ENCODE results near the gene NEDD4L.

Gene NEDD4L

DNA sequence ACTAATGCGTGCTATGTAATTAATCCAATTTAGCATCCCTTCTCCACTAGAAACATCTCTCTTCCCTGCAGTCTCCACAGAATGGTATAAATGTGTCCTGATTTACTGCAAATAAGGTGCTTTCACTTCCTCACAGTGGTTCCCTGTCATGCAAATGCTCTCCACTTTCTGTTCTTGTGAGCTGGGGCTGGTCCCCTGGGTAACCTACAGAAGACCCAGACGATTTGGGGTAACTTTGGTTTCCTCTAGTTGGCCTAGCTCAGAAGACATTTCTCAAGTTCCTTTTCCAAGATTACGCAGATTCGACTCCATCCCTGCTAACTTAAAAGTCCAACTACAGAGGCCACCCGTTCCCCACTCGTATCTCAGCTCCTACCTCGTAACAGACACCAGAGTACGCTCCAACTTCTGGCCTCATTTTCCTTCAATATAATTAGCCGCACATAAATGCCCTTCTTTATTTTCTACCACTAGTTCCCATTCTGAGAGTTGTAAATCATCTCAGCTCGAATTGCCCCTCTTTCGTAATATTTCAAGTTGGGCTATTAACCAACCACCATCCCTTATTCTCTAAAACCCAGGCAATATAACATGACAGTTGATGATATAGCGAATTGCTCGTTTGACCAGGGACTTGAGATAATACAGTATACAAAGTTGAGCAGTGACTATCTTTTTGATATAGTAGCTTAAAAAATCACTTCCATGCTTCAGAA, 28.8 kb upstream of the NEDD4L start:
- peak; percentile 66 for DNase-seq (ENCODE audit: extremely low spot score)
- TF ChIP-seq CTCF (IDR thresholded peaks at IDR 0.05; ENCODE audit: control extremely low read depth, extremely low read depth, low read depth, missing control alignments), result no peak
- CTCF ChIA-PET, result interaction anchor here (0.9 to 1.8 kb wide), 6 partner anchors 18 to 107 kb away, joined by 3 to 7 read pairs (median 3); partner anchors contain the start of gene NEDD4L
- POLR2A ChIA-PET, result no interaction called here

- POLR2A ChIA-PET, result no interaction called here
- DNase-seq (ENCODE audit: extremely low spot score), result no peak
- TF ChIP-seq CTCF (IDR thresholded peaks at IDR 0.05; ENCODE audit: control extremely low read depth, extremely low read depth, low read depth, missing control alignments), result no peak
- CTCF ChIA-PET, result no interaction called here
Observed at GRCh38 chr18:58017267-58017666, 26.8 kb upstream of the NEDD4L start.

GRCh38 chr18:58020567-58021107, 23.4 kb upstream of the NEDD4L start:
- POLR2A ChIA-PET, result no interaction called here
- CTCF ChIA-PET, result interaction anchor here (0.7 to 1.4 kb wide), 3 partner anchors 9 to 23 kb away, joined by 3 to 6 read pairs (median 4); partner anchors contain the start of gene NEDD4L
- DNase-seq (ENCODE audit: extremely low spot score), result no peak
- TF ChIP-seq CTCF (IDR thresholded peaks at IDR 0.05; ENCODE audit: control extremely low read depth, extremely low read depth, low read depth, missing control alignments), result no peak

DNA sequence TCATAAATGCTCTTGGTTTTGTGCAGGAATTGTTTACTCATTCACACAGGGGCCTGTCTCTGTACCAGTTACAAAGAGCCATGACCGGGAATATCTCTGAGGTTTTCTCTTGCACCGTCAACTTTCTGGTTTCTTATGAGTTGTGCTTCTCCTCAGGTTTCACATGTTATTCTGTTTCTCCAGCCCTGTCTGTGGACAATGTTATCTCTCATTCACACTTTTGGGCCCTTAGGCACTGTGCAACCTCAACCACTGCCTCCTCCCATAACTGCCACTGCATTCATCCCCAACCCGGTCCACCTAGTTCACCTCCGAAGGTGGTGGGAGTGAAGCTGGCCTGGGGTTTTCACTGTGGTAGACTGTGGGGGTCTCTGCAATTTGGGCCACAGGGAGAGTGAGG, 22.5 kb upstream of the NEDD4L start:
- no peak for TF ChIP-seq CTCF (IDR thresholded peaks at IDR 0.05; ENCODE audit: control extremely low read depth, extremely low read depth, low read depth, missing control alignments)
- POLR2A ChIA-PET, result no interaction called here

GRCh38 chr18:58023108-58023507, 20.9 kb upstream of the NEDD4L start:
- POLR2A ChIA-PET, result no interaction called here
- CTCF ChIA-PET, result interaction anchor here (0.7 to 1.1 kb wide), 2 partner anchors 99 to 158 kb away, joined by 3 read pairs; no protein-coding TSS in a partner anchor
- TF ChIP-seq CTCF (IDR thresholded peaks at IDR 0.05; ENCODE audit: control extremely low read depth, extremely low read depth, low read depth, missing control alignments), result no peak
- DNase-seq (ENCODE audit: extremely low spot score), result no peak

More for the DNA sequence above, 22.5 kb upstream of the NEDD4L start:
- CTCF ChIA-PET, result interaction anchor here (0.8 to 1.4 kb wide), 4 partner anchors 10 to 115 kb away, joined by 3 to 6 read pairs (median 4); partner anchors contain the start of gene NEDD4L
- DNase-seq (ENCODE audit: extremely low spot score), result no peak

DNA sequence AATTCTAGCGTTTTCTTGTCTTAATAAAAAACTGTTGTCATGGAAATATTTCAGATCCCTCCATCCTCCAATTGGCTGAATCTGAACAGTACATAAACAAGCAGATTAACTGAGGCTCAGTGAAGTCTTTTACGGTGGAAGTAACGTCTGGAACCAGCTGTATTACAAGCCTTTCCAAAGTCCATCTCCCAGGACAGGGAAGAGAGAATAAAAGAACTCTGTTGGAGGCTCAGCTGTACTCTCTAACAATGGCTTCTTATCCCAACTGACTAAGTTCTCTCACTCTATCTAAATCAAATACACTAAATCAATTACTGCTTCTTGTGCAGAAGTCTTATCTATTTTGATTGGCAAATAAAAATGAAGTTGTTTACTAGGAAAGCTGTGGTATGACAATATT, 19.9 kb upstream of the NEDD4L start:
- no peak for DNase-seq (ENCODE audit: extremely low spot score)
- CTCF ChIA-PET, result interaction anchor here (1.1 to 1.5 kb wide), 3 partner anchors 12 to 157 kb away, joined by 3 to 5 read pairs (median 3); no protein-coding TSS in a partner anchor
- no peak for TF ChIP-seq CTCF (IDR thresholded peaks at IDR 0.05; ENCODE audit: control extremely low read depth, extremely low read depth, low read depth, missing control alignments)
- POLR2A ChIA-PET, result no interaction called here
